ENCODE measurements around the gene MRPL57.
"Not testable (repeated sequence)": the region's sequence is repeated elsewhere in the genome, so short reads cannot be mapped to it uniquely, and the experiment has no call there.

- TF ChIP-seq TCF7 (CRISPR knock-in tag; IDR thresholded peaks at IDR 0.05; ENCODE audit: low read depth); ZNF121 (CRISPR knock-in tag; IDR thresholded peaks at IDR 0.05); CTCF (IDR thresholded peaks at IDR 0.05); USF2 (CRISPR knock-in tag; IDR thresholded peaks at IDR 0.05); TP53 (CRISPR knock-in tag; IDR thresholded peaks at IDR 0.05); JUN (CRISPR knock-in tag; IDR thresholded peaks at IDR 0.05): not testable (repeated sequence)
These were observed 39.0 kb downstream of the MRPL57 start for GRCh38 chr13:21215419-21215818.

All from WTC11 (cell line).